A549 treated with AZD2906 at 1 μM for 4 hours (cell line): ENCODE data around the gene HECTD2. TPM values are rescaled to one million over a fixed set of nuclear protein-coding genes. Genes with fewer than 3 reads are reported as not detected.

Experiments used
- total RNA-seq: library from RNA; stranded (reverse); fragments of 200-300 nt; extraction: Qiagen RNA extraction; gene quantifications from 5 replicates; pipeline ENCODE4 v1.2.3, GENCODE V29; 2022

HECTD2 gene
- 2.9 to 4.6 TPM (median 4.1 TPM) in 5 replicates for total RNA-seq

GRCh38 chr10:91409869-91410637 is at the start of gene HECTD2:
Gene HECTD2, plus strand, starts transcription at chr10:91410344. Its CDS starts 95 bp downstream, at chr10:91410439.

Other genes starting within 250 kb of the HECTD2 start
- gene PCGF5, start 189.7 kb upstream of the HECTD2 start, total RNA-seq: 44.1 to 47.7 TPM (median 45.4 TPM) in 5 replicates
- 19.3 to 25.5 TPM (median 21.7 TPM) in 5 replicates for gene PPP1R3C, start 222.7 kb downstream of the HECTD2 start, total RNA-seq